ENCODE measurements around the gene DZIP1L. TPM values are rescaled to one million over a fixed set of nuclear protein-coding genes. Genes with fewer than 3 reads are reported as not detected.

DZIP1L gene
- polyA plus RNA-seq, 2 of the 4 experiments (the other 2 are of a cell fraction), result 2.7 to 7.0 TPM

DNA sequence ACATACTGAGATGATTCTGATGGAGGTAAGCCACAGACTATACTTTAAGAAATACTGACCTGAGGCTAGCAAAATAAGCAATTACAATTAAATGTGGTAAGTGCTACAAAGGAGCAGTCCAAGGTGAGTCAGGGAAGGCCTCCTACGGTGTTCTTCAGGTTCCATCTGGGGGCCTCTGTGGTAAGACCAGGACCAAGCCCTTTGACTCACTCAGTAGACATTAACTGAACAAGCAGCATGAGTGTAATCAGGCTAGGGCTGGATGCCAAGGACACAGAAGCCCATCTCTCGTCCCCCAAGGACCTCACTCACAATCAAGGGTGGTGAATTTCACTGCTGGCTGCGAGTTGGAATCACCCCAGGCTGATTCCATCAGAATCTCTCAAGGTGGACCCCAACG is 37.3 kb downstream of the DZIP1L start:
- peaks cover 76% of the 10 kb centered on the region for H3K4me1 ChIP-seq
- TF ChIP-seq ZNF302 (CRISPR knock-in tag; IDR thresholded peaks at IDR 0.05) (no peak), FOXS1 (CRISPR knock-in tag; IDR thresholded peaks at IDR 0.05) (no peak), MYC (IDR thresholded peaks at IDR 0.05; ENCODE audit: borderline replicate concordance, low read length) (no peak), RARB (CRISPR knock-in tag; IDR thresholded peaks at IDR 0.05) (no peak), MAFK (IDR thresholded peaks at IDR 0.05; ENCODE audit: partially characterized antibody) (no peak), RAD21 (conservative IDR thresholded peaks at IDR 0.05 in 1 of 2, IDR thresholded peaks at IDR 0.05 in 1 of 2) (no peak), RNF2 (IDR thresholded peaks at IDR 0.05; ENCODE audit: borderline replicate concordance, low read depth) (no peak), FOSL2 (IDR thresholded peaks at IDR 0.05) (0 out of 2 replicates have a peak, but pooled peaks have one; percentile 19), FOSL2 (CRISPR knock-in tag; IDR thresholded peaks at IDR 0.05) (peak; percentile 32), RCOR1 (IDR thresholded peaks at IDR 0.05; ENCODE audit: low read depth, low read length) (no peak), EHMT2 (IDR thresholded peaks at IDR 0.05; ENCODE audit: low read depth) (no peak), CEBPB (IDR thresholded peaks at IDR 0.05) (peak in 1 of 2 experiments; percentile 41; a peak in 1 of 4 replicates), EP300 (IDR thresholded peaks at IDR 0.05) (0 out of 5 replicates have a peak, but pooled peaks of 1 of the 2 experiments have one; percentile 21), GATA3 (IDR thresholded peaks at IDR 0.05; ENCODE audit: borderline replicate concordance) (peak; percentile 21; the same call in 1 of the 2 replicates), EHF (CRISPR knock-in tag; IDR thresholded peaks at IDR 0.05) (no peak), JUNB (IDR thresholded peaks at IDR 0.05) (peak; percentile 33; the same call in 1 of the 2 replicates), NFE2L2 (conservative IDR thresholded peaks at IDR 0.05; ENCODE audit: low read length) (no peak), NPAS2 (CRISPR knock-in tag; IDR thresholded peaks at IDR 0.05; ENCODE audit: borderline replicate concordance) (no peak), SMC3 (IDR thresholded peaks at IDR 0.05) (no peak)
- TF ChIP-seq, protein P1, sequence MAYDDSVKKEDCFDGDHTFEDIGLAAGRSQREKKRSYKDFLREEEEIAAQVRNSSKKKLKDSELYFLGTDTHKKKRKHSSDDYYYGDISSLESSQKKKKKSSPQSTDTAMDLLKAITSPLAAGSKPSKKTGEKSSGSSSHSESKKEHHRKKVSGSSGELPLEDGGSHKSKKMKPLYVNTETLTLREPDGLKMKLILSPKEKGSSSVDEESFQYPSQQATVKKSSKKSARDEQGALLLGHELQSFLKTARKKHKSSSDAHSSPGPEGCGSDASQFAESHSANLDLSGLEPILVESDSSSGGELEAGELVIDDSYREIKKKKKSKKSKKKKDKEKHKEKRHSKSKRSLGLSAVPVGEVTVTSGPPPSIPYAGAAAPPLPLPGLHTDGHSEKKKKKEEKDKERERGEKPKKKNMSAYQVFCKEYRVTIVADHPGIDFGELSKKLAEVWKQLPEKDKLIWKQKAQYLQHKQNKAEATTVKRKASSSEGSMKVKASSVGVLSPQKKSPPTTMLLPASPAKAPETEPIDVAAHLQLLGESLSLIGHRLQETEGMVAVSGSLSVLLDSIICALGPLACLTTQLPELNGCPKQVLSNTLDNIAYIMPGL (CRISPR knock-in tag; IDR thresholded peaks at IDR 0.05; ENCODE audit: borderline replicate concordance), result no peak
- TF ChIP-seq, protein P2, sequence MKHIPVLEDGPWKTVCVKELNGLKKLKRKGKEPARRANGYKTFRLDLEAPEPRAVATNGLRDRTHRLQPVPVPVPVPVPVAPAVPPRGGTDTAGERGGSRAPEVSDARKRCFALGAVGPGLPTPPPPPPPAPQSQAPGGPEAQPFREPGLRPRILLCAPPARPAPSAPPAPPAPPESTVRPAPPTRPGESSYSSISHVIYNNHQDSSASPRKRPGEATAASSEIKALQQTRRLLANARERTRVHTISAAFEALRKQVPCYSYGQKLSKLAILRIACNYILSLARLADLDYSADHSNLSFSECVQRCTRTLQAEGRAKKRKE (CRISPR knock-in tag; IDR thresholded peaks at IDR 0.05; ENCODE audit: low read depth), result no peak
- TF ChIP-seq, protein P3, sequence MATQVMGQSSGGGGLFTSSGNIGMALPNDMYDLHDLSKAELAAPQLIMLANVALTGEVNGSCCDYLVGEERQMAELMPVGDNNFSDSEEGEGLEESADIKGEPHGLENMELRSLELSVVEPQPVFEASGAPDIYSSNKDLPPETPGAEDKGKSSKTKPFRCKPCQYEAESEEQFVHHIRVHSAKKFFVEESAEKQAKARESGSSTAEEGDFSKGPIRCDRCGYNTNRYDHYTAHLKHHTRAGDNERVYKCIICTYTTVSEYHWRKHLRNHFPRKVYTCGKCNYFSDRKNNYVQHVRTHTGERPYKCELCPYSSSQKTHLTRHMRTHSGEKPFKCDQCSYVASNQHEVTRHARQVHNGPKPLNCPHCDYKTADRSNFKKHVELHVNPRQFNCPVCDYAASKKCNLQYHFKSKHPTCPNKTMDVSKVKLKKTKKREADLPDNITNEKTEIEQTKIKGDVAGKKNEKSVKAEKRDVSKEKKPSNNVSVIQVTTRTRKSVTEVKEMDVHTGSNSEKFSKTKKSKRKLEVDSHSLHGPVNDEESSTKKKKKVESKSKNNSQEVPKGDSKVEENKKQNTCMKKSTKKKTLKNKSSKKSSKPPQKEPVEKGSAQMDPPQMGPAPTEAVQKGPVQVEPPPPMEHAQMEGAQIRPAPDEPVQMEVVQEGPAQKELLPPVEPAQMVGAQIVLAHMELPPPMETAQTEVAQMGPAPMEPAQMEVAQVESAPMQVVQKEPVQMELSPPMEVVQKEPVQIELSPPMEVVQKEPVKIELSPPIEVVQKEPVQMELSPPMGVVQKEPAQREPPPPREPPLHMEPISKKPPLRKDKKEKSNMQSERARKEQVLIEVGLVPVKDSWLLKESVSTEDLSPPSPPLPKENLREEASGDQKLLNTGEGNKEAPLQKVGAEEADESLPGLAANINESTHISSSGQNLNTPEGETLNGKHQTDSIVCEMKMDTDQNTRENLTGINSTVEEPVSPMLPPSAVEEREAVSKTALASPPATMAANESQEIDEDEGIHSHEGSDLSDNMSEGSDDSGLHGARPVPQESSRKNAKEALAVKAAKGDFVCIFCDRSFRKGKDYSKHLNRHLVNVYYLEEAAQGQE (IDR thresholded peaks at IDR 0.05), result no peak
- TF ChIP-seq, protein P4, sequence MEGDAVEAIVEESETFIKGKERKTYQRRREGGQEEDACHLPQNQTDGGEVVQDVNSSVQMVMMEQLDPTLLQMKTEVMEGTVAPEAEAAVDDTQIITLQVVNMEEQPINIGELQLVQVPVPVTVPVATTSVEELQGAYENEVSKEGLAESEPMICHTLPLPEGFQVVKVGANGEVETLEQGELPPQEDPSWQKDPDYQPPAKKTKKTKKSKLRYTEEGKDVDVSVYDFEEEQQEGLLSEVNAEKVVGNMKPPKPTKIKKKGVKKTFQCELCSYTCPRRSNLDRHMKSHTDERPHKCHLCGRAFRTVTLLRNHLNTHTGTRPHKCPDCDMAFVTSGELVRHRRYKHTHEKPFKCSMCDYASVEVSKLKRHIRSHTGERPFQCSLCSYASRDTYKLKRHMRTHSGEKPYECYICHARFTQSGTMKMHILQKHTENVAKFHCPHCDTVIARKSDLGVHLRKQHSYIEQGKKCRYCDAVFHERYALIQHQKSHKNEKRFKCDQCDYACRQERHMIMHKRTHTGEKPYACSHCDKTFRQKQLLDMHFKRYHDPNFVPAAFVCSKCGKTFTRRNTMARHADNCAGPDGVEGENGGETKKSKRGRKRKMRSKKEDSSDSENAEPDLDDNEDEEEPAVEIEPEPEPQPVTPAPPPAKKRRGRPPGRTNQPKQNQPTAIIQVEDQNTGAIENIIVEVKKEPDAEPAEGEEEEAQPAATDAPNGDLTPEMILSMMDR (IDR thresholded peaks at IDR 0.05), result no peak
- TF ChIP-seq, protein P5, sequence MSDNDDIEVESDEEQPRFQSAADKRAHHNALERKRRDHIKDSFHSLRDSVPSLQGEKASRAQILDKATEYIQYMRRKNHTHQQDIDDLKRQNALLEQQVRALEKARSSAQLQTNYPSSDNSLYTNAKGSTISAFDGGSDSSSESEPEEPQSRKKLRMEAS (IDR thresholded peaks at IDR 0.05), result no peak
- DNase-seq (ENCODE audit: low read depth in 1 of 2, low spot score in 1 of 2) (peak in 1 of 2 experiments; percentile 44), ATAC-seq (peak; percentile 35 to 66; a peak in 4 of 6 replicates), FAIRE-seq (no peak)
- peak overlapping the region; percentile 76 to 87 for H3K27ac ChIP-seq
- H3K4me2 ChIP-seq, result peak overlapping the region; percentile 78
- ChIA-PET POLR2A (no interaction called here), CTCF (interaction anchor here (1.0 to 4.3 kb wide), 3 partner anchors 9 to 41 kb away, joined by 3 to 29 read pairs (median 5); no protein-coding TSS in a partner anchor)
- WGBS (ENCODE audit: missing lambda C conversion rate), result 44% methylated on average over 4 of the region's 4 CpGs
- H3K4me3 ChIP-seq, result no peak overlapping the region
- H3K9me3 ChIP-seq, result no peaks in the 10 kb centered on the region
